ENCODE measurements around the gene FGD1.

GRCh38 chrX:54484666-54485065, 11.4 kb downstream of the FGD1 start:
- TF ChIP-seq GATA2 (IDR thresholded peaks at IDR 0.05; ENCODE audit: low read depth, low read length): no peak
- TF ChIP-seq GATA3 (IDR thresholded peaks at IDR 0.05; ENCODE audit: low read depth, low read length): no peak

Data from SH-SY5Y (cell line).